Calu3 (cell line): ENCODE data around the gene HDHD5. TPM values are rescaled to one million over a fixed set of nuclear protein-coding genes. Genes with fewer than 3 reads are reported as not detected.

ENCODE experiments used
- BruUV-seq: library from RNA; stranded (reverse); fragments of 400-500 nt; replicated peaks from 2 replicates; lab custom pipeline; 2021; lab: Mats Ljungman, UMichigan
- CTCF ChIA-PET: fragments of 300-600 bp; sonication (Branson Sonifier 250); formaldehyde crosslinking; loops from one replicate; lab custom pipeline; 2022; ENCODE audit warnings: antibody characterized with exemption; lab: Charles Lee
- DNase-seq: peaks from one replicate; pipeline ENCODE4 v3.0.0; 2022
- H3K27ac Mint-ChIP-seq: one replicate; pipeline ENCODE4 v1.8.0; 2022; ENCODE audit warnings: mixed read lengths; ENCODE audit not compliant: unreplicated experiment
- H3K27me3 Mint-ChIP-seq: one replicate; pipeline ENCODE4 v1.8.0; 2022; ENCODE audit warnings: mixed read lengths; ENCODE audit not compliant: unreplicated experiment
- H3K36me3 Mint-ChIP-seq: one replicate; pipeline ENCODE4 v1.8.0; 2022; ENCODE audit warnings: mild to moderate bottlenecking, moderate library complexity, mixed read lengths; ENCODE audit not compliant: insufficient read depth, unreplicated experiment
- H3K4me1 Mint-ChIP-seq: one replicate; pipeline ENCODE4 v1.8.0; 2022; ENCODE audit warnings: mild to moderate bottlenecking, low read depth, mixed read lengths; ENCODE audit not compliant: unreplicated experiment
- H3K4me3 Mint-ChIP-seq: one replicate; pipeline ENCODE4 v1.8.0; 2022; ENCODE audit warnings: mild to moderate bottlenecking, low read depth, moderate library complexity, mixed read lengths; ENCODE audit not compliant: unreplicated experiment
- H3K9me3 Mint-ChIP-seq: one replicate; pipeline ENCODE4 v1.8.0; 2022; ENCODE audit warnings: low read depth, mixed read lengths; ENCODE audit not compliant: unreplicated experiment
- intact Hi-C: fragments of 100-400 bp; cut with micrococcal nuclease; formaldehyde crosslinking; loops from one replicate; pipeline ENCODE4 v1.10.0; 2022; ENCODE audit not compliant: unreplicated experiment
- total RNA-seq: library from RNA; stranded (reverse); gene quantifications from 2 replicates; pipeline ENCODE4 v1.2.3, GENCODE V29; 2022
- TF ChIP-seq, protein P1 (sequence below): fragments of 200-600 bp; IDR thresholded peaks from one replicate; pipeline ENCODE4 v1.8.0; 2022; ENCODE audit warnings: antibody characterized with exemption; ENCODE audit not compliant: unreplicated experiment

HDHD5 gene
- total RNA-seq, 1 experiment from 2014 or later = 44.4 TPM

DNA sequence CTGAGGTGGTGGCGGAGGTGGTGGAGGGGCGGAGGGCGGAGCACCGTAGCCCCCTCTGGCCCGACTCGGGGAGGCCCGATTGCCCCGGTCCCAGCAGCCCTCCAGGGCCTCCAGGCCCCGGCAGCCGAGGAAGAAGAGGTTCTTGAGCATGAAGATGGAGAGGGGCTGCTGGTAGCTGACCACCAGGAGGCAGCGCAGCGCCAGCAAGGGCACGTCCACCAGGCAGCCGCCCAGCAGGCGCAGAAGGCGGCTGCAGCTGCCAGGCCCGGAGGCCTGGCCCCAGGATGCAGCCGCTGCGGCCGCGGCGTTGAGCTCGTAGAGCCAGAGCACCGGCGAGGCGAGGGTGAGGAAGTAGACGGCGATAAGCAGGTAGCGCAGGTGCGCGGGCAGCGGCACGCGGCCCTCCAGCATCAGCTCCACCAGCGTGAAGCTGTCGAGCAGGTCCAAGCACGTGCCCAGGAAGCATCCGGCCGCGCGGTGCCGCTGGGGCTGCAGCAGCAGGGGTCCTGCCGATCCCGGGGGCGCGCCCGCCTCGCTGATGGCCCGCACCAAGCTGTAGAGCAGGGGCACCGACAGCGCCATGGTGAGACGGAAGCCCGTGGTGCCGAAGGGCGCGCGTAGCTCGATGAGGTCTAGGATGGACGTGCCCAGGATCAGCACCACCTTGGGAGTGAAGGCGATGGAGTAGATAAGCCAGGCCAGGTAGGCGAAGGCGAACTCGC lies 39.4 kb downstream of the HDHD5 start:
- DNase-seq = peak; percentile 55
- CTCF ChIA-PET = interaction anchor here (1.0 to 1.2 kb wide), 2 partner anchors 52 to 382 kb away, joined by 8 to 9 read pairs; no protein-coding TSS in a partner anchor
- Mint-ChIP-seq H3K9me3 (no peaks in the 10 kb centered on the region), H3K27me3 (peaks cover 68% of the 10 kb centered on the region), H3K4me3 (peak overlapping the region; percentile 71), H3K4me1 (no peaks in the 10 kb centered on the region), H3K27ac (no peak overlapping the region), H3K36me3 (peaks cover 11% of the 10 kb centered on the region)
- BruUV-seq = no TSS peak
- TF ChIP-seq, protein P1, sequence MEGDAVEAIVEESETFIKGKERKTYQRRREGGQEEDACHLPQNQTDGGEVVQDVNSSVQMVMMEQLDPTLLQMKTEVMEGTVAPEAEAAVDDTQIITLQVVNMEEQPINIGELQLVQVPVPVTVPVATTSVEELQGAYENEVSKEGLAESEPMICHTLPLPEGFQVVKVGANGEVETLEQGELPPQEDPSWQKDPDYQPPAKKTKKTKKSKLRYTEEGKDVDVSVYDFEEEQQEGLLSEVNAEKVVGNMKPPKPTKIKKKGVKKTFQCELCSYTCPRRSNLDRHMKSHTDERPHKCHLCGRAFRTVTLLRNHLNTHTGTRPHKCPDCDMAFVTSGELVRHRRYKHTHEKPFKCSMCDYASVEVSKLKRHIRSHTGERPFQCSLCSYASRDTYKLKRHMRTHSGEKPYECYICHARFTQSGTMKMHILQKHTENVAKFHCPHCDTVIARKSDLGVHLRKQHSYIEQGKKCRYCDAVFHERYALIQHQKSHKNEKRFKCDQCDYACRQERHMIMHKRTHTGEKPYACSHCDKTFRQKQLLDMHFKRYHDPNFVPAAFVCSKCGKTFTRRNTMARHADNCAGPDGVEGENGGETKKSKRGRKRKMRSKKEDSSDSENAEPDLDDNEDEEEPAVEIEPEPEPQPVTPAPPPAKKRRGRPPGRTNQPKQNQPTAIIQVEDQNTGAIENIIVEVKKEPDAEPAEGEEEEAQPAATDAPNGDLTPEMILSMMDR = peak; percentile 42
- intact Hi-C loops = no loop called here

DNA sequence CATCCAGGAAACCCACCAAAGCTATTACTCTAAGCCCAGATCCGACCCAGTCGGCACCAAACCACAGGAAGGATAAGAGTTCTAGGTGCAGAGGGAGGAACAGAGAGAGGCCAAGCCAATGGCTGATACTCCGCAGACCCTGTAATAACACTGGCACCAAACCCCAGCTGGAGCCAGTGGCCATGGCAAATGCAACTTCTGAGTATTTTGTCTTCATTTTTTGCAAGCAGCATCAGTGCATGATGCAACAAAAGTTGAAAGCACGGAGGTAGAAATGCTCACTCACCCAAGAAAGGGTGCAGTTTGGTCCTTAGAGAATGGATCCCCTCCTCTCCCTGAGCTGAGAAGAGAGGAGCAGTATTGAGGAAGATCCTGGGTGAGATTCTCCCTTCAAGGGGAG lies 40.7 kb downstream of the HDHD5 start:
- H3K36me3 Mint-ChIP-seq = peaks cover 11% of the 10 kb centered on the region
- TF ChIP-seq, protein P1 = no peak
- H3K27ac Mint-ChIP-seq = no peak overlapping the region
- CTCF ChIA-PET = interaction anchor here (0.7 kb wide), 1 partner anchor 16 kb away, joined by 3 read pairs; no protein-coding TSS in a partner anchor
- no peaks in the 10 kb centered on the region for H3K9me3 Mint-ChIP-seq
- intact Hi-C loops = no loop called here
- H3K27me3 Mint-ChIP-seq = peaks cover 63% of the 10 kb centered on the region
- no TSS peak for BruUV-seq
- H3K4me1 Mint-ChIP-seq = no peaks in the 10 kb centered on the region
- DNase-seq = no peak
- H3K4me3 Mint-ChIP-seq = no peak overlapping the region

DNA sequence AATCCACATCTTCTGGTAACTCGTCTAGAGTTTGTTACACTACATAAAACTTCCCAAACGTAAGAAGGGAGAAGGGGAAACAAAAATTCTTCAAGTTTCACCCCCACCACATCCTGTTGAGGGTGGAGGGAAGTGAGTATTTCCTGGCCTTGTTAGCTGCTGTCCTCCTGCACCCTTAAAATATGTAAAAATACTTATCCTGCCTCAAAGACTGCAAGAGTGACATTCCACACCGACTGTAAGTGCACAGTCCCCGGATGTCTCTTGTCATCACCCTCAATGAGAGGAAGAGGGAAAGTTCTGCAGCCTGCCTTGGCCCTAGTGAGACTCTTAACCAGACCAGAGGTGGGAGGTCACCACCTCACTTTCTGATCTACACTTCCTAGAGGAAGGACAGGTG lies 41.2 kb downstream of the HDHD5 start:
- intact Hi-C loops = no loop called here
- no peak for DNase-seq
- Mint-ChIP-seq H3K4me3 (no peak overlapping the region), H3K36me3 (peaks cover 11% of the 10 kb centered on the region), H3K27ac (no peak overlapping the region), H3K4me1 (no peaks in the 10 kb centered on the region), H3K27me3 (peaks cover 63% of the 10 kb centered on the region), H3K9me3 (no peaks in the 10 kb centered on the region)
- TF ChIP-seq, protein P1 = no peak
- CTCF ChIA-PET = interaction anchor here (0.7 kb wide), 1 partner anchor 16 kb away, joined by 3 read pairs; no protein-coding TSS in a partner anchor
- no TSS peak for BruUV-seq

DNA sequence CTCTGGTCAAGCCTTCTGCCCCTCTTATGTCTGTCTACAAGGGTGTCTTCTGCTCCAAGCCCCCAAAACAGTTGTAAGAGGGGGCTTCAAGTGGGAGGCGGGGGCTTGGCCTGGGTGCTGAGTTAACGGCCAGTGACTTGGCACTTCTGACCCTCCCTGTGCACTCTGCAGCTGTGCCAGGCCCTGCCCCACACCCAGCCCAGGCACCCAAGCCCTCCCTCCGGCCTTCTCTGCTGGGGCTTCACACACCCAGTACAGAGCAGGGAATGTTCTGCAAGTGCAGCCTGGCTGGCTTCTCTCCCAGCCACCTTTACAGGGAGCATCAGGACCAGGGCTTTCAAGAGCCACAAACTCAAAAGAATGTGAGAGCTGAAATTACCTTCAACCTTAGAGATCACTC lies 41.7 kb downstream of the HDHD5 start:
- no peaks in the 10 kb centered on the region for H3K4me1 Mint-ChIP-seq
- TF ChIP-seq, protein P1 = no peak
- H3K27ac Mint-ChIP-seq = no peak overlapping the region
- BruUV-seq = no TSS peak
- no peak overlapping the region for H3K4me3 Mint-ChIP-seq
- intact Hi-C loops = no loop called here
- peaks cover 11% of the 10 kb centered on the region for H3K36me3 Mint-ChIP-seq
- CTCF ChIA-PET = interaction anchor here (0.7 to 0.8 kb wide), 2 partner anchors 17 to 54 kb away, joined by 3 read pairs; no protein-coding TSS in a partner anchor
- DNase-seq = no peak
- H3K27me3 Mint-ChIP-seq = peaks cover 60% of the 10 kb centered on the region
- no peaks in the 10 kb centered on the region for H3K9me3 Mint-ChIP-seq
